HuH-7.5 (cell line): ENCODE results near the gene RNF150.
"Not testable (repeated sequence)": the region's sequence is repeated elsewhere in the genome, so short reads cannot be mapped to it uniquely, and the experiment has no call there.

Source experiments
- DNase-seq: peaks from one replicate; pipeline ENCODE4 v3.0.0; 2011; ENCODE audit warnings: low spot score

RNF150 gene

GRCh38 chr4:141133146-141133998, at the start of gene RNF150:
Gene RNF150 (minus strand): TSS chr4:141133469.
- peak; percentile 70 for DNase-seq

- DNase-seq, result no peak
Measured at GRCh38 chr4:141180991-141181761, 47.9 kb upstream of the RNF150 start.

GRCh38 chr4:141179474-141180373, 46.5 kb upstream of the RNF150 start:
- DNase-seq, result no peak

GRCh38 chr4:141177171-141177570, 43.9 kb upstream of the RNF150 start:
- no peak for DNase-seq

GRCh38 chr4:141174457-141174856, 41.2 kb upstream of the RNF150 start:
- DNase-seq, result no peak

GRCh38 chr4:141170671-141171070, 37.4 kb upstream of the RNF150 start:
- no peak for DNase-seq

- DNase-seq, result no peak
Measured at GRCh38 chr4:141169391-141169790, 36.1 kb upstream of the RNF150 start.

GRCh38 chr4:141165001-141165400, 31.7 kb upstream of the RNF150 start:
- not testable (repeated sequence) for DNase-seq

GRCh38 chr4:141159027-141159426, 25.8 kb upstream of the RNF150 start:
- no peak for DNase-seq

GRCh38 chr4:141158219-141158618, 24.9 kb upstream of the RNF150 start:
- peak; percentile 6 for DNase-seq

- no peak for DNase-seq
Measured at GRCh38 chr4:141155586-141155985, 22.3 kb upstream of the RNF150 start.

- DNase-seq, result no peak
Measured at GRCh38 chr4:141154725-141155124, 21.5 kb upstream of the RNF150 start.

GRCh38 chr4:141153751-141154510, 20.7 kb upstream of the RNF150 start:
- no peak for DNase-seq

GRCh38 chr4:141144207-141144606, 10.9 kb upstream of the RNF150 start:
- DNase-seq, result no peak

GRCh38 chr4:141142423-141142822, 9.2 kb upstream of the RNF150 start:
- no peak for DNase-seq

GRCh38 chr4:141140391-141141200, 7.3 kb upstream of the RNF150 start:
- DNase-seq, result no peak

- DNase-seq, result no peak
Measured at GRCh38 chr4:141133999-141134995, 1.0 kb upstream of the RNF150 start.

GRCh38 chr4:141132709-141133145, 542 bp downstream of the RNF150 start:
- peak; percentile 36 for DNase-seq

GRCh38 chr4:141132072-141132708, 1.1 kb downstream of the RNF150 start:
- DNase-seq, result no peak
